GM23248 (cell line): Measurements from ENCODE around the gene HLA-A.

Source experiments
- EZH2 ChIP-seq: fragments of 200-600 bp; sonication (generic); IDR thresholded peaks from 2 replicates; pipeline ENCODE4 v1.6.1; 2018; ENCODE audit warnings: antibody characterized with exemption, mild to moderate bottlenecking; ENCODE audit not compliant: insufficient read depth, poor library complexity, severe bottlenecking
- EZH2phosphoT487 ChIP-seq: fragments of 200-600 bp; sonication (generic); IDR thresholded peaks from 2 replicates; pipeline ENCODE4 v1.6.1; 2018; ENCODE audit warnings: antibody characterized with exemption, moderate library complexity, mild to moderate bottlenecking, low read depth; ENCODE audit not compliant: insufficient read depth

GRCh38 chr6:29945281-29945820 is 3.0 kb downstream of the HLA-A start:
- TF ChIP-seq EZH2 (no peak), EZH2phosphoT487 (no peak)
